Ascending aorta (tissue), 2 donors: Measurements from ENCODE around the gene EIF3K. TPM values are rescaled to one million over a fixed set of nuclear protein-coding genes. Genes with fewer than 3 reads are reported as not detected.

Experiments
- DNase-seq, 2 donors: peaks; one replicate each; pipeline ENCODE4 v3.0.0-alpha.2; 2019; ENCODE audit warnings: low spot score in 2 of 2
- H3K27ac ChIP-seq, 2 donors: fragments of 200-600 bp; sonication (generic); one replicate each; pipeline ENCODE4 v1.5.1; 2016 to 2017; ENCODE audit warnings: mild to moderate bottlenecking in 1 of 2
- H3K27me3 ChIP-seq: fragments of 200-600 bp; sonication (generic); one replicate; pipeline ENCODE4 v1.5.1; 2017
- H3K36me3 ChIP-seq, 2 donors: fragments of 200-600 bp; sonication (generic); one replicate each; pipeline ENCODE4 v1.5.1; 2016
- H3K4me1 ChIP-seq, 2 donors: fragments of 200-600 bp; sonication (generic); one replicate each; pipeline ENCODE4 v1.5.1; 2016 to 2017; ENCODE audit warnings: mild to moderate bottlenecking in 1 of 2
- H3K4me3 ChIP-seq, 2 donors: fragments of 200-600 bp; sonication (generic); one replicate each; pipeline ENCODE4 v1.5.1; 2016 to 2017; ENCODE audit warnings: mild to moderate bottlenecking in 1 of 2
- H3K9me3 ChIP-seq, 2 donors: fragments of 200-600 bp; sonication (generic); one replicate each; pipeline ENCODE4 v1.5.1; 2016
- intact Hi-C: fragments of 100-400 bp; cut with DNase I; formaldehyde crosslinking; loops from one replicate; pipeline ENCODE4 v1.15.1; 2023
- total RNA-seq: library from RNA; depleted of rRNA; stranded (reverse); fragments of >200 nt; gene quantifications from one replicate; pipeline ENCODE4 v1.1.0, GENCODE V29; 2016
- TF ChIP-seq, protein P1 (sequence below), 3 experiments: fragments of 200-600 bp in 2 of 3; fragments of 450-650 bp in 1 of 3; sonication (generic) in 2 of 3; IDR thresholded peaks; one replicate each; pipeline ENCODE4 v1.5.1; 2016 to 2019; ENCODE audit warnings: antibody characterized with exemption in 3 of 3, mild to moderate bottlenecking in 1 of 3, moderate library complexity in 1 of 3

The EIF3K gene
- total RNA-seq, 1 donor from 2014 or later: 696 TPM

DNA sequence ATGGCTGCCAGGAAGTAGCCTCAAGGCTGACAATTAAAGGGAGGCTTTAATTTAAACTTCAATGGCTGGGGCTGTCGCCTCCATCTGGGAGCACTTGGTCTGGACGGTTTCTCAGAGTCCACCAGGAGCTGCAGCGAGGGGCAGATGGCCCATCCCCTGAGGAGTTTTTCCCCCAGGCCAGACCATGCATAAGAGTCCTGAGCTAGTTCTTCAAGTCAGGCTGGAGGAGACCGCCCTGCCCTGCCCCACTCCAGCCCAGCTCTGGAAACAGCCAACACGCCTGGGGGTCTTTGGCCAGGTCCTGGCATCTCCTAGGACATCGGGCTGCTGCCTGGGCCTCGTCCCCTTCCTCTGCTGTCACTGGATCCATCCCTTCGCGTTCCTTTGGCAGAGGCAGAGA lies 23.2 kb downstream of the EIF3K start:
- H3K27me3 ChIP-seq: no peaks in the 10 kb centered on the region
- intact Hi-C loops: no loop called here
- H3K36me3 ChIP-seq: no peaks in the 10 kb centered on the region

GRCh38 chr19:38644719-38645118 lies 25.7 kb downstream of the EIF3K start:
- Histone ChIP-seq H3K9me3 (no peaks in the 10 kb centered on the region), H3K4me3 (no peak overlapping the region), H3K27me3 (no peaks in the 10 kb centered on the region), H3K4me1 (peaks cover 3 to 7% of the 10 kb centered on the region in 2 donors), H3K36me3 (no peaks in the 10 kb centered on the region), H3K27ac (no peak overlapping the region)
- TF ChIP-seq, protein P1, sequence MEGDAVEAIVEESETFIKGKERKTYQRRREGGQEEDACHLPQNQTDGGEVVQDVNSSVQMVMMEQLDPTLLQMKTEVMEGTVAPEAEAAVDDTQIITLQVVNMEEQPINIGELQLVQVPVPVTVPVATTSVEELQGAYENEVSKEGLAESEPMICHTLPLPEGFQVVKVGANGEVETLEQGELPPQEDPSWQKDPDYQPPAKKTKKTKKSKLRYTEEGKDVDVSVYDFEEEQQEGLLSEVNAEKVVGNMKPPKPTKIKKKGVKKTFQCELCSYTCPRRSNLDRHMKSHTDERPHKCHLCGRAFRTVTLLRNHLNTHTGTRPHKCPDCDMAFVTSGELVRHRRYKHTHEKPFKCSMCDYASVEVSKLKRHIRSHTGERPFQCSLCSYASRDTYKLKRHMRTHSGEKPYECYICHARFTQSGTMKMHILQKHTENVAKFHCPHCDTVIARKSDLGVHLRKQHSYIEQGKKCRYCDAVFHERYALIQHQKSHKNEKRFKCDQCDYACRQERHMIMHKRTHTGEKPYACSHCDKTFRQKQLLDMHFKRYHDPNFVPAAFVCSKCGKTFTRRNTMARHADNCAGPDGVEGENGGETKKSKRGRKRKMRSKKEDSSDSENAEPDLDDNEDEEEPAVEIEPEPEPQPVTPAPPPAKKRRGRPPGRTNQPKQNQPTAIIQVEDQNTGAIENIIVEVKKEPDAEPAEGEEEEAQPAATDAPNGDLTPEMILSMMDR (IDR thresholded peaks at IDR 0.05): no peak
- intact Hi-C loops: no loop called here
- no peak for DNase-seq

More for the DNA sequence above, 23.2 kb downstream of the EIF3K start:
- peaks cover 3 to 5% of the 10 kb centered on the region in 2 donors for H3K4me1 ChIP-seq
- no peak overlapping the region for H3K4me3 ChIP-seq
- no peak overlapping the region for H3K27ac ChIP-seq
- TF ChIP-seq, protein P1 (IDR thresholded peaks at IDR 0.05): no peak
- DNase-seq: no peak
- H3K9me3 ChIP-seq: no peaks in the 10 kb centered on the region

GRCh38 chr19:38647368-38647965 lies 28.5 kb downstream of the EIF3K start, which contains the start of gene ACTN4:
ACTN4 (plus strand) TSS chr19:38647649; CDS start chr19:38647746, 97 bp downstream.
- intact Hi-C loops: loop anchor here (1.0 to 2.0 kb wide), 3 partner anchors 29 to 203 kb away; partner anchors contain the start of genes ECH1 and EIF3K
- Histone ChIP-seq H3K4me3 (peak within 1 kb of the TSS; percentile 89 to 100), H3K36me3 (no peaks in the 10 kb centered on the region), H3K4me1 (peaks cover 10 to 22% of the 10 kb centered on the region in 2 donors), H3K27me3 (no peaks in the 10 kb centered on the region), H3K9me3 (no peaks in the 10 kb centered on the region), H3K27ac (peak within 1 kb of the TSS; percentile 92 to 96)
- peak; percentile 93 to 99 for DNase-seq
- TF ChIP-seq, protein P1 (IDR thresholded peaks at IDR 0.05): no peak

- H3K4me1 ChIP-seq: peaks cover 10 to 29% of the 10 kb centered on the region in 2 donors
- TF ChIP-seq, protein P1 (IDR thresholded peaks at IDR 0.05): no peak
- DNase-seq: no peak
- peak overlapping the region; percentile 89 to 100 for H3K4me3 ChIP-seq
- peak overlapping the region; percentile 92 to 96 for H3K27ac ChIP-seq
- H3K9me3 ChIP-seq: no peaks in the 10 kb centered on the region
- intact Hi-C loops: loop anchor here (1.0 to 2.0 kb wide), 4 partner anchors 29 to 202 kb away; partner anchors contain the start of genes ECH1 and EIF3K
- H3K36me3 ChIP-seq: no peaks in the 10 kb centered on the region
- H3K27me3 ChIP-seq: no peaks in the 10 kb centered on the region
Measured at GRCh38 chr19:38647966-38648768, 29.2 kb downstream of the EIF3K start.

GRCh38 chr19:38648769-38649304 lies 29.8 kb downstream of the EIF3K start:
- Histone ChIP-seq H3K27ac (peak overlapping the region; percentile 92 to 96), H3K4me3 (peak overlapping the region; percentile 89 to 100), H3K27me3 (no peaks in the 10 kb centered on the region), H3K36me3 (no peaks in the 10 kb centered on the region), H3K4me1 (peaks cover 11 to 34% of the 10 kb centered on the region in 2 donors), H3K9me3 (no peaks in the 10 kb centered on the region)
- DNase-seq: no peak
- TF ChIP-seq, protein P1 (IDR thresholded peaks at IDR 0.05): no peak
- intact Hi-C loops: loop anchor here (2.0 kb wide), 1 partner anchor 84 kb away; no protein-coding TSS in a partner anchor
